Spleen (tissue), 11 donors: ENCODE results near the gene TLE1. TPM values are rescaled to one million over a fixed set of nuclear protein-coding genes. Genes with fewer than 3 reads are reported as not detected.

Experiments used
- DNase-seq: peaks from one replicate; pipeline ENCODE4 v3.0.0-alpha.2; 2020
- H3K27ac ChIP-seq, 8 donors: fragments of 200-600 bp; sonication (generic) in 7 of 8; 1 replicate in 4 of 8; 2 replicates in 4 of 8; pipeline versions ENCODE4 v1.5.0 to v1.8.0; 2016 to 2021; ENCODE audit warnings: inconsistent platforms in 4 of 8, mild to moderate bottlenecking in 4 of 8, moderate library complexity in 1 of 8
- H3K27me3 ChIP-seq, 7 donors: fragments of 200-600 bp; sonication (generic) in 6 of 7; replicated peaks in 1 of 7; 1 replicate in 4 of 7; 2 replicates in 3 of 7; pipeline versions ENCODE4 v1.5.0 to v1.8.0; 2016 to 2021; ENCODE audit warnings: inconsistent platforms in 3 of 7, mild to moderate bottlenecking in 1 of 7
- H3K36me3 ChIP-seq, 6 donors: fragments of 200-600 bp; sonication (generic) in 5 of 6; 1 replicate in 4 of 6; 2 replicates in 2 of 6; pipeline versions ENCODE4 v1.5.0 to v1.8.0; 2016 to 2021; ENCODE audit warnings: inconsistent platforms in 2 of 6
- H3K4me1 ChIP-seq, 6 donors: fragments of 200-600 bp; sonication (generic) in 5 of 6; 1 replicate in 3 of 6; 2 replicates in 3 of 6; pipeline versions ENCODE4 v1.5.0 to v1.8.0; 2016 to 2021; ENCODE audit warnings: inconsistent platforms in 3 of 6
- H3K4me3 ChIP-seq, 8 donors: fragments of 200-600 bp; sonication (generic) in 7 of 8; 1 replicate in 4 of 8; 2 replicates in 4 of 8; pipeline versions ENCODE4 v1.5.0 to v1.8.0; 2016 to 2021; ENCODE audit warnings: inconsistent platforms in 4 of 8, mild to moderate bottlenecking in 4 of 8, moderate library complexity in 2 of 8
- H3K9me3 ChIP-seq, 8 donors: fragments of 200-600 bp; sonication (generic) in 7 of 8; 1 replicate in 4 of 8; 2 replicates in 4 of 8; pipeline versions ENCODE4 v1.5.0 to v1.8.0; 2016 to 2021; ENCODE audit warnings: inconsistent platforms in 4 of 8
- CTCF ChIP-seq, 11 experiments: fragments of 200-600 bp in 7 of 11; fragments of 450-650 bp in 4 of 11; sonication (generic) in 4 of 11; IDR thresholded peaks in 8 of 11; conservative IDR thresholded peaks in 3 of 11; 1 replicate in 7 of 11; 2 replicates in 4 of 11; pipeline versions ENCODE4 v1.4.0 to v1.8.0; 2016 to 2021; ENCODE audit warnings: antibody characterized with exemption in 11 of 11, inconsistent platforms in 4 of 11, mild to moderate bottlenecking in 1 of 11
- POLR2A ChIP-seq, 3 donors: fragments of 450-650 bp; IDR thresholded peaks; one replicate each; pipeline ENCODE4 v1.5.1; 2017; ENCODE audit warnings: antibody characterized with exemption in 3 of 3, mild to moderate bottlenecking in 1 of 3
- POLR2AphosphoS5 ChIP-seq, 3 donors: sonication (generic); formaldehyde crosslinking; IDR thresholded peaks; one replicate each; pipeline ENCODE4 v1.5.1; 2017; ENCODE audit warnings: antibody characterized with exemption in 3 of 3
- WGBS, 5 donors: extraction: QIAGEN DNeasy Blood & Tissue Kit in 3 of 5; methylation state at CpG; one replicate each; pipeline versions ENCODE4 v1.1.5 to v1.1.7; 2013 to 2018; 5-methylcytosine and 5-hydroxymethylcytosine counted together
- intact Hi-C: fragments of 100-400 bp; cut with DNase I; formaldehyde crosslinking; loops from one replicate; pipeline ENCODE4 v1.15.0; 2023; ENCODE audit warnings: low total_unique reads
- polyA plus RNA-seq, 3 donors: library from polyadenylated mRNA; stranded (reverse); fragments of 200-250 nt; gene quantifications; one replicate each; pipeline ENCODE4 v1.2.1, GENCODE V29; 2013
- total RNA-seq, 7 donors: library from RNA; depleted of rRNA in 3 of 7; stranded (reverse); fragments of >200 nt in 3 of 7; fragmentation: NEBNext Ultra II Directional in 4 of 7; extraction: Animal tissue kit (Norgen Biotek cat#: 25700) in 4 of 7; gene quantifications; one replicate each; pipeline versions ENCODE4 v1.1.0 to v1.2.1, GENCODE V29; 2016 to 2021
- donor health status: healthy with polysubstance abuse.
- donor health status: DM: no; HTN: no; CAD: no; lungs with moderate emphysema.
- donor health status: DM: no; HTN: no; CAD: no.
- donor health status: Bipolar disorder and iron deficiency.
- donor health status: healthy.
- donor health status: DM: no; HTN: no; CAD: no.
- donor health status: DM: yes; HTN: yes; CAD: no.

TLE1 gene
- total and polyA plus RNA-seq, 10 donors: 34.7 to 110 (median 60.2) TPM

- DNase-seq: no peak
- WGBS, 5 donors: 84 to 94% (median 90%) methylated on average over 5 of the region's 5 CpGs
- Histone ChIP-seq H3K9me3 (no peaks in the 10 kb centered on the region), H3K36me3 (no peaks in the 10 kb centered on the region), H3K27me3 (no peaks in the 10 kb centered on the region), H3K4me3 (no peak overlapping the region), H3K4me1 (peaks cover 0 to 6% (median 0%) of the 10 kb centered on the region in 6 donors), H3K27ac (no peak overlapping the region)
- intact Hi-C loops: no loop called here
- no peak for TF ChIP-seq CTCF (IDR thresholded peaks at IDR 0.05 in 8 of 11, conservative IDR thresholded peaks at IDR 0.05 in 3 of 11)
- TF ChIP-seq POLR2A (IDR thresholded peaks at IDR 0.05): no peak
- TF ChIP-seq POLR2AphosphoS5 (IDR thresholded peaks at IDR 0.05): no peak
These were observed 124.7 kb downstream of the TLE1 start for GRCh38 chr9:81564632-81565031.

- H3K4me1 ChIP-seq: peaks cover 0 to 6% (median 0%) of the 10 kb centered on the region in 6 donors
- no peak for TF ChIP-seq CTCF (IDR thresholded peaks at IDR 0.05 in 8 of 11, conservative IDR thresholded peaks at IDR 0.05 in 3 of 11)
- no peak for TF ChIP-seq POLR2A (IDR thresholded peaks at IDR 0.05)
- TF ChIP-seq POLR2AphosphoS5 (IDR thresholded peaks at IDR 0.05): no peak
- H3K27ac ChIP-seq: no peak overlapping the region
- no peak for DNase-seq
- no peaks in the 10 kb centered on the region for H3K36me3 ChIP-seq
- no peaks in the 10 kb centered on the region for H3K9me3 ChIP-seq
- intact Hi-C loops: no loop called here
- no peak overlapping the region for H3K4me3 ChIP-seq
- 85 to 97% (median 90%) methylated on average over 2 of the region's 2 CpGs for WGBS, 5 donors
- no peaks in the 10 kb centered on the region for H3K27me3 ChIP-seq
These were observed 125.6 kb downstream of the TLE1 start for GRCh38 chr9:81563739-81564138.

- no peaks in the 10 kb centered on the region for H3K9me3 ChIP-seq
- intact Hi-C loops: no loop called here
- no peak overlapping the region for H3K27ac ChIP-seq
- TF ChIP-seq CTCF (IDR thresholded peaks at IDR 0.05 in 8 of 11, conservative IDR thresholded peaks at IDR 0.05 in 3 of 11) (no peak), POLR2A (IDR thresholded peaks at IDR 0.05) (no peak), POLR2AphosphoS5 (IDR thresholded peaks at IDR 0.05) (no peak)
- no peaks in the 10 kb centered on the region for H3K27me3 ChIP-seq
- H3K4me3 ChIP-seq: no peak overlapping the region
- WGBS, 5 donors: 77 to 92% (median 85%) methylated on average over 4 of the region's 4 CpGs
- no peaks in the 10 kb centered on the region for H3K36me3 ChIP-seq
- DNase-seq: no peak
- peaks cover 0 to 6% (median 0%) of the 10 kb centered on the region in 6 donors for H3K4me1 ChIP-seq
These were observed 126.3 kb downstream of the TLE1 start for GRCh38 chr9:81563020-81563407.

GRCh38 chr9:81562231-81563019 is 126.9 kb downstream of the TLE1 start:
- 74 to 86% (median 83%) methylated on average over 10 of the region's 10 CpGs for WGBS, 5 donors
- H3K36me3 ChIP-seq: no peaks in the 10 kb centered on the region
- H3K4me1 ChIP-seq: peaks cover 0 to 6% (median 0%) of the 10 kb centered on the region in 6 donors
- intact Hi-C loops: no loop called here
- TF ChIP-seq POLR2AphosphoS5 (IDR thresholded peaks at IDR 0.05) (peak in 1 of 3 donors; percentile 16), POLR2A (IDR thresholded peaks at IDR 0.05) (no peak), CTCF (IDR thresholded peaks at IDR 0.05 in 8 of 11, conservative IDR thresholded peaks at IDR 0.05 in 3 of 11) (no peak)
- H3K4me3 ChIP-seq: no peak overlapping the region
- DNase-seq: no peak
- H3K9me3 ChIP-seq: no peaks in the 10 kb centered on the region
- no peak overlapping the region for H3K27ac ChIP-seq
- H3K27me3 ChIP-seq: no peaks in the 10 kb centered on the region
